ENCODE results near the gene SLC27A1.

Gene SLC27A1

GRCh38 chr19:17467471-17468301 lies 2.6 kb upstream of the SLC27A1 start:
- H3K4me1 ChIP-seq (ENCODE audit: control insufficient read depth in 2 of 2, insufficient read depth in 1 of 2, low read depth in 1 of 2, low read length in 2 of 2) = peaks cover 15 to 16% of the 10 kb centered on the region in 2 donors
- H3K14ac ChIP-seq (ENCODE audit: low read length) = no peak overlapping the region
- no peak overlapping the region for H3K9ac ChIP-seq (ENCODE audit: low read depth, low read length, poor library complexity)
- H2BK5ac ChIP-seq (ENCODE audit: low read length) = no peak overlapping the region
- H3K36me3 ChIP-seq (replicated peaks in 1 of 2; ENCODE audit: control insufficient read depth in 2 of 2, insufficient read depth in 2 of 2, low read length in 2 of 2) = no peaks in the 10 kb centered on the region
- no peak overlapping the region for H3K23ac ChIP-seq (ENCODE audit: low read depth, low read length, poor library complexity)
- no peak overlapping the region for H2BK15ac ChIP-seq (ENCODE audit: low read length)
- no peaks in the 10 kb centered on the region for H3K9me3 ChIP-seq (replicated peaks in 1 of 2; ENCODE audit: control insufficient read depth in 2 of 2, insufficient read depth in 1 of 2, low read depth in 1 of 2, low read length in 2 of 2)
- H3K27ac ChIP-seq (replicated peaks; ENCODE audit: low read length) = no peak overlapping the region
- H2BK120ac ChIP-seq (ENCODE audit: low read depth, low read length) = no peak overlapping the region
- DNase-seq (ENCODE audit: low spot score) = no peak
- no peak overlapping the region for H2AK5ac ChIP-seq (ENCODE audit: low read depth, low read length)
- no peaks in the 10 kb centered on the region for H3K79me1 ChIP-seq (ENCODE audit: low read depth, low read length)
- no peak overlapping the region for H4K8ac ChIP-seq (ENCODE audit: low read depth, low read length)
- no peak overlapping the region for H3K4me2 ChIP-seq (ENCODE audit: insufficient read depth, low read length, poor library complexity, severe bottlenecking)
- no CpG with 5 or more reads among the region's 12 CpGs for WGBS, 2 donors (ENCODE audit: extremely low coverage in 2 of 2, insufficient read length in 2 of 2, insufficient replicate concordance in 1 of 2)
- no peak overlapping the region for H2BK12ac ChIP-seq (ENCODE audit: low read length)
- peaks cover 0 to 11% (median 0%) of the 10 kb centered on the region in 3 experiments for H3K27me3 ChIP-seq (ENCODE audit: control insufficient read depth in 3 of 3, insufficient read depth in 3 of 3, low read depth in 1 of 3, low read length in 3 of 3)
- no peak overlapping the region for H3K18ac ChIP-seq (ENCODE audit: low read length)
- no peak overlapping the region for H2AFZ ChIP-seq (ENCODE audit: low read length)
- H3K4me3 ChIP-seq (ENCODE audit: low read length in 2 of 2) = no peak overlapping the region
- H4K91ac ChIP-seq (ENCODE audit: low read depth, low read length, poor library complexity) = no peak overlapping the region
- no peak overlapping the region for H3K4ac ChIP-seq (ENCODE audit: low read length)

DNA sequence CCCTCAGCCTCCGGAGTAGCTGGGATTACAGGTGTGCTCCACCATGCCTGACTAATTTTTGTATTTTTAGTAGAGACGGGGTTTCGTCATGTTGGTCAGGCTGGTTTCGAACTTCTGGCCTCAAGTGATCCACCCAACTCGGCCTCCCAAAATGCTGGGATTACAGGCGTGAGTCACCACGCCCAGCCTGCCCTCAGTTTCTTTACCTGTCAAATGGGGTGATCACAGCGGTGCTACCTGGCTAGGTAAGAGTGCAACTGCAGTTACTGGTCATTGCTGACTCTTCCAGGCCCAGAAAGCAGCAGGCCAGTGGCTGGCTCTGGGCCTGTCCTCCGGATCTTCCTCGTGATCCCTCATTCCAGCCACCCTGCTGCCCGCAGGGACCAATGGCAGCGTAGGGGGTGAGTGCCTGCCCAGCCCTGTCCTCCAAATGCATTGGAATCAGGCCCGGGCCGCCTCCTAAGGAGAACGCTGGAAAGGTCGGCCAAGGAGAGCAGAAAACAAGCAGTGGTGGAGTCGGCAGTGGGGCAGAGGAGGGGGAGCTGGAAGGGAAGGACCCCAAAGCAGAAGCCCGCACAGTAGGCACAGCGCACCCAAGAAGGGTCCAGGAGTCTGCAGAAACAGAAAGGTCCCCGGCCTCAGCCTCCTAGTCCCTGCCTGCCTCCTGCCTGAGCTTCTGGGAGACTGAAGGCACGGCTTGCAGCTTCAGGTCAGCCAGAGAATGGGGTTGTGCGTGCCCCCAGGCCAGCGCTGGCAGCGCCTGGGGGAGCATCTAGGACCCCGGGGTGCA lies 1.8 kb upstream of the SLC27A1 start:
- Histone ChIP-seq H3K4me3 (ENCODE audit: low read length in 2 of 2) (peak overlapping the region; percentile 73 to 99), H3K4ac (ENCODE audit: low read length) (no peak overlapping the region), H3K9ac (ENCODE audit: low read depth, low read length, poor library complexity) (no peak overlapping the region), H4K8ac (ENCODE audit: low read depth, low read length) (no peak overlapping the region), H3K27ac (replicated peaks; ENCODE audit: low read length) (no peak overlapping the region), H3K27me3 (ENCODE audit: control insufficient read depth in 3 of 3, insufficient read depth in 3 of 3, low read depth in 1 of 3, low read length in 3 of 3) (peaks cover 0 to 11% (median 0%) of the 10 kb centered on the region in 3 experiments), H2BK5ac (ENCODE audit: low read length) (peak overlapping the region; percentile 27), H2BK120ac (ENCODE audit: low read depth, low read length) (no peak overlapping the region), H2AK5ac (ENCODE audit: low read depth, low read length) (no peak overlapping the region), H3K36me3 (replicated peaks in 1 of 2; ENCODE audit: control insufficient read depth in 2 of 2, insufficient read depth in 2 of 2, low read length in 2 of 2) (no peaks in the 10 kb centered on the region), H3K23ac (ENCODE audit: low read depth, low read length, poor library complexity) (peak overlapping the region; percentile 3), H4K91ac (ENCODE audit: low read depth, low read length, poor library complexity) (no peak overlapping the region), H2BK15ac (ENCODE audit: low read length) (peak overlapping the region; percentile 6), H3K9me3 (replicated peaks in 1 of 2; ENCODE audit: control insufficient read depth in 2 of 2, insufficient read depth in 1 of 2, low read depth in 1 of 2, low read length in 2 of 2) (no peaks in the 10 kb centered on the region), H3K14ac (ENCODE audit: low read length) (no peak overlapping the region), H2BK12ac (ENCODE audit: low read length) (peak overlapping the region; percentile 33), H3K4me2 (ENCODE audit: insufficient read depth, low read length, poor library complexity, severe bottlenecking) (peak overlapping the region; percentile 92), H3K18ac (ENCODE audit: low read length) (peak overlapping the region; percentile 38), H3K79me1 (ENCODE audit: low read depth, low read length) (no peaks in the 10 kb centered on the region), H3K4me1 (ENCODE audit: control insufficient read depth in 2 of 2, insufficient read depth in 1 of 2, low read depth in 1 of 2, low read length in 2 of 2) (peaks cover 15 to 16% of the 10 kb centered on the region in 2 donors), H2AFZ (ENCODE audit: low read length) (peak overlapping the region; percentile 99)
- WGBS, 2 donors (ENCODE audit: extremely low coverage in 2 of 2, insufficient read length in 2 of 2, insufficient replicate concordance in 1 of 2) = no CpG with 5 or more reads among the region's 25 CpGs
- no peak for DNase-seq (ENCODE audit: low spot score)

DNA sequence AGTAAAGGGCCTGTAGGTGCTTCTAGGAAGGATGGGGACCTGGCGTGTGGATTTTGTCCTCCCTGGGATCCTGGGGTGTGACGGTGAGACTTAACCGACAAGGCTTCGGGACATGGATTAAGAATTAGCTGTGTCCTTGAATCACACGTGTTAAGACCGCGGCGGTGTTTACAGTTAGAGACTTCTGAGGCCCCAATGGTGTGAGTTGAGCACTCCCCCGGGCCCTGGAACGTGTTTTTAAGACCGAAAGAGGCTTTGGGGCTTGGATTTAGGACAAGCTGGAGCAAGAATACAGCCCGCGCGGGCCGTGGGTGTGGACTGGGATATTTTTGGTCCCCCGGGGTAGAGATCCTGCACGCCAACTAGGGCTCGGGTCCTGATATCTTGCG lies 1.2 kb upstream of the SLC27A1 start:
- Histone ChIP-seq H2BK5ac (ENCODE audit: low read length) (peak overlapping the region; percentile 27), H3K4ac (ENCODE audit: low read length) (no peak overlapping the region), H3K14ac (ENCODE audit: low read length) (no peak overlapping the region), H2BK15ac (ENCODE audit: low read length) (peak overlapping the region; percentile 25), H3K23ac (ENCODE audit: low read depth, low read length, poor library complexity) (peak overlapping the region; percentile 75), H2BK120ac (ENCODE audit: low read depth, low read length) (no peak overlapping the region), H3K27me3 (ENCODE audit: control insufficient read depth in 3 of 3, insufficient read depth in 3 of 3, low read depth in 1 of 3, low read length in 3 of 3) (peaks cover 0 to 11% (median 0%) of the 10 kb centered on the region in 3 experiments), H3K9ac (ENCODE audit: low read depth, low read length, poor library complexity) (no peak overlapping the region), H3K4me2 (ENCODE audit: insufficient read depth, low read length, poor library complexity, severe bottlenecking) (peak overlapping the region; percentile 92), H3K79me1 (ENCODE audit: low read depth, low read length) (no peaks in the 10 kb centered on the region), H3K4me3 (ENCODE audit: low read length in 2 of 2) (peak overlapping the region; percentile 73 to 99), H2AFZ (ENCODE audit: low read length) (peak overlapping the region; percentile 99), H4K91ac (ENCODE audit: low read depth, low read length, poor library complexity) (no peak overlapping the region), H3K9me3 (replicated peaks in 1 of 2; ENCODE audit: control insufficient read depth in 2 of 2, insufficient read depth in 1 of 2, low read depth in 1 of 2, low read length in 2 of 2) (no peaks in the 10 kb centered on the region), H3K27ac (replicated peaks; ENCODE audit: low read length) (peak overlapping the region; percentile 71), H2AK5ac (ENCODE audit: low read depth, low read length) (no peak overlapping the region), H3K36me3 (replicated peaks in 1 of 2; ENCODE audit: control insufficient read depth in 2 of 2, insufficient read depth in 2 of 2, low read length in 2 of 2) (no peaks in the 10 kb centered on the region), H2BK12ac (ENCODE audit: low read length) (no peak overlapping the region), H3K18ac (ENCODE audit: low read length) (no peak overlapping the region), H4K8ac (ENCODE audit: low read depth, low read length) (no peak overlapping the region), H3K4me1 (ENCODE audit: control insufficient read depth in 2 of 2, insufficient read depth in 1 of 2, low read depth in 1 of 2, low read length in 2 of 2) (peaks cover 15 to 16% of the 10 kb centered on the region in 2 donors)
- DNase-seq (ENCODE audit: low spot score) = no peak
- WGBS, 2 donors (ENCODE audit: extremely low coverage in 2 of 2, insufficient read length in 2 of 2, insufficient replicate concordance in 1 of 2) = no CpG with 5 or more reads among the region's 19 CpGs

All from neuronal stem cell (in vitro differentiated cells).